AG04449 (cell line): ENCODE results near the gene DOCK6.

Experiments
- CTCF ChIA-PET: fragments of 350-600 bp; formaldehyde crosslinking; extraction: SDS; loops from one replicate; lab custom pipeline; 2021; ENCODE audit warnings: antibody characterized with exemption; lab: Yijun Ruan, JAX
- POLR2A ChIA-PET: fragments of 400-600, 350-600 bp; formaldehyde crosslinking; extraction: SDS; loops from one replicate; lab custom pipeline; 2020; ENCODE audit warnings: antibody characterized with exemption, inconsistent platforms; lab: Yijun Ruan, JAX
- DNase-seq: peaks from one replicate; pipeline ENCODE4 v3.0.0-alpha.2; 2010; ENCODE audit warnings: low read depth, low spot score
- H3K4me3 ChIP-seq: 2 replicates; pipeline ENCODE4 v1.5.1; 2011; ENCODE audit warnings: low read depth, mild to moderate bottlenecking, control low read depth, low read length
- TF ChIP-seq, protein P1 (sequence below): IDR thresholded peaks from one replicate; pipeline ENCODE4 v1.5.1; 2011; ENCODE audit warnings: mild to moderate bottlenecking, moderate library complexity, low read length, control low read depth, inconsistent platforms; ENCODE audit not compliant: insufficient read depth; ENCODE audit errors: missing control alignments

DOCK6 gene

DNA sequence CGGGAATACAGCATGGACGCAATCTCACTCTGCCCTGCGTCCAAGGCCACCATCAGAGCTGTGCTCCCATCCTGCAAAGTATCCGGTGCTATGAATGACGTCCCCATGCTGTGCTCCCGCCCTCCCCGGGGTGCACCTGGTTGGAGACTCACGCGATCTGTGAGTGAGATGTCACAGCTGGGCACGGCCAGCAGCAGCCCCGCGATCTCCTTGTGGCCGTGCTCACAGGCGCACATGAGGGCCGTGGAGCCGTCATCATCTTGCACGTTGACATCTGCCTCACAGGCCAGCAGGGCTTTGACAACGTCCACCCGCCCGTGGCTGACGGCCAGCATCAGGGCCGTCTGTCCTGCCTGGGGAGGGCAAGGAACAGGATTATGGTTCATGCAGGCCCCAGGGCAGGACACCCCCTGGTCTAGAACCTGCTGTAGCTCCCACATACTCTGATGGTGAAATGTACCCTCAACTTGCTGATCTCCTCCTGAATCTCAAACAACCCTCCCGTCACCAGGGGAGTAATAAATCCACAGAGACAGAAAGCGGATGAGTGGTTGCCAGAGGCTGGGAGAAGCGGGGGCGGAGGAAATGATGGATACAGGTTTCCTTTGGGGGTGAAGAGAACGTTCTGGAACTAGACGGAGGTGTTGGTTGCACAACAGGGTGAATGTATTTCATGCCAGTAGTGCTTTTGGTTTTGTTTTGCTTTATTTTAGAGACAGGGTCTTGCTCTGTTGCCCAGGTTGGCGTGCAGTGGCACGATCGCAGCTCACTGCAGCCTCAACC, 92.2 kb downstream of the DOCK6 start:
- DNase-seq, result no peak
- no peak overlapping the region for H3K4me3 ChIP-seq
- POLR2A ChIA-PET, result interaction anchor here (1.7 kb wide), 1 partner anchor 26 kb away, joined by 5 read pairs; no protein-coding TSS in a partner anchor
- CTCF ChIA-PET, result interaction anchor here (1.3 kb wide), 1 partner anchor 135 kb away, joined by 3 read pairs; no protein-coding TSS in a partner anchor
- TF ChIP-seq, protein P1, sequence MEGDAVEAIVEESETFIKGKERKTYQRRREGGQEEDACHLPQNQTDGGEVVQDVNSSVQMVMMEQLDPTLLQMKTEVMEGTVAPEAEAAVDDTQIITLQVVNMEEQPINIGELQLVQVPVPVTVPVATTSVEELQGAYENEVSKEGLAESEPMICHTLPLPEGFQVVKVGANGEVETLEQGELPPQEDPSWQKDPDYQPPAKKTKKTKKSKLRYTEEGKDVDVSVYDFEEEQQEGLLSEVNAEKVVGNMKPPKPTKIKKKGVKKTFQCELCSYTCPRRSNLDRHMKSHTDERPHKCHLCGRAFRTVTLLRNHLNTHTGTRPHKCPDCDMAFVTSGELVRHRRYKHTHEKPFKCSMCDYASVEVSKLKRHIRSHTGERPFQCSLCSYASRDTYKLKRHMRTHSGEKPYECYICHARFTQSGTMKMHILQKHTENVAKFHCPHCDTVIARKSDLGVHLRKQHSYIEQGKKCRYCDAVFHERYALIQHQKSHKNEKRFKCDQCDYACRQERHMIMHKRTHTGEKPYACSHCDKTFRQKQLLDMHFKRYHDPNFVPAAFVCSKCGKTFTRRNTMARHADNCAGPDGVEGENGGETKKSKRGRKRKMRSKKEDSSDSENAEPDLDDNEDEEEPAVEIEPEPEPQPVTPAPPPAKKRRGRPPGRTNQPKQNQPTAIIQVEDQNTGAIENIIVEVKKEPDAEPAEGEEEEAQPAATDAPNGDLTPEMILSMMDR, result no peak

DNA sequence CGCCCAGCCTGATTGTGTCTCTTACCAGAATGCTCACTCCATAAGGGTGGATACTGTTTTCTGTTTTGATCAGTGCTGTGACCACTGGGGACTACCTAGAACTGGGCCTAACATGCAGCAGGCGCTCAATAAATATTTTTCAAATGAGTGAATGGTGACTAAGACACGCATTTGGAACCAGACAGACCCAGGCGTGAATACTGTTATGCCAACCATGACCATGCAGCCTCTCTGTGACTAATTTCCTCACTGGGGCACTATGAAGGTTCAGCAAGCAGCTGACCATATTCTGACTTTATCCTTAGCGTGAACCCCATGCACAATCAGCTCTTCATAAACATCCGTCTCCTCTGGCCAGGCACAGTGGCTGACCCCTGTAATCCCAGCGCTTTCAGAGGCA, 93.8 kb downstream of the DOCK6 start:
- no peak overlapping the region for H3K4me3 ChIP-seq
- peak; percentile 82 for DNase-seq
- TF ChIP-seq, protein P1, result no peak
- ChIA-PET POLR2A (interaction anchor here (0.5 to 2.4 kb wide), 4 partner anchors 21 to 160 kb away, joined by 5 to 11 read pairs (median 7); no protein-coding TSS in a partner anchor), CTCF (interaction anchor here (0.7 to 1.0 kb wide), 5 partner anchors 9 to 43 kb away, joined by 3 to 4 read pairs (median 3); no protein-coding TSS in a partner anchor)

DNA sequence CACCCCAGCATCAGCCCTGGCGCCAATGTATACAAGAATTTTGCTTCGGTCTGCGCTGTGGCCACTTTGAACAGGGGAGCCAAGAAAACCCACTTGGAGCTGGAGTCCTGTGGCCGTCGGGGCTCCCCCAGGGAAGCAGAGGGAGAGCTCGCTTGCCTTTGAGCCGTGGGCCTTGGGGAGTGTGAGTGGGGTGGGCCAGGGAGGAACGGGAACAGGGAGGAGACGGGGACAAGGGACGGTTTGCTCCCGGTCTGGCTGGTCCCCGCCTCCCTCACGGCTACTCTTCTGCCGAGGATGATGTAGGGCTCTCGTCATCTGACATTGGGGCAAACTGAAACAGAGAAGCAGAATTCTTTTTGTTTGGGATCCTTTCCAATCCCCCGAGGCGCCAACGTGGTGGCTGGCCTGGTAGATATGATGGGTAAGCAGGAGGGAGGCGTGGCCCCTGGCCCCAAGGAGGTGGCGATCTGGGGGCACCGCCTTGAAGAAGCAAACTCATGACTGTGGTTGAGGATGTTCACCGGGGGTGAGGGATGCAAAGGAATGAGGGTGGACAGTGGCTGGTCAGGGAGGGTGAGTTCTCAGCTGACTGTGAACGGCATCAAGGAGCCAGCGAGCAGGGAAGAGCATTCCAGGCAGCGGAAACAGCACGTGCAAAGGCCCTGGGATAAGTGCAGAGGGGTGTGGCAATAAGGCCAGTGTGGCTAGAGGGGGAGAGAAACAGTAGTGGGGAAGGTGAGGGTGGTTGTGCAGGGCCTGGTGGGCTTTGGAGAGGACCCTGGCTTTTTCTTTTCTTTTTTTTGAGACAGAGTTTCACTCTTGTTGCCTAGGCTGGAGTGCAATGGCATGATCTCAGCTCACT, 95.8 kb downstream of the DOCK6 start:
- no peak overlapping the region for H3K4me3 ChIP-seq
- ChIA-PET POLR2A (interaction anchor here (1.2 to 2.4 kb wide), 2 partner anchors 10 to 28 kb away, joined by 3 to 11 read pairs; no protein-coding TSS in a partner anchor), CTCF (interaction anchor here (1.2 to 1.3 kb wide), 2 partner anchors 22 to 37 kb away, joined by 3 to 4 read pairs; no protein-coding TSS in a partner anchor)
- TF ChIP-seq, protein P1, result no peak
- no peak for DNase-seq

DNA sequence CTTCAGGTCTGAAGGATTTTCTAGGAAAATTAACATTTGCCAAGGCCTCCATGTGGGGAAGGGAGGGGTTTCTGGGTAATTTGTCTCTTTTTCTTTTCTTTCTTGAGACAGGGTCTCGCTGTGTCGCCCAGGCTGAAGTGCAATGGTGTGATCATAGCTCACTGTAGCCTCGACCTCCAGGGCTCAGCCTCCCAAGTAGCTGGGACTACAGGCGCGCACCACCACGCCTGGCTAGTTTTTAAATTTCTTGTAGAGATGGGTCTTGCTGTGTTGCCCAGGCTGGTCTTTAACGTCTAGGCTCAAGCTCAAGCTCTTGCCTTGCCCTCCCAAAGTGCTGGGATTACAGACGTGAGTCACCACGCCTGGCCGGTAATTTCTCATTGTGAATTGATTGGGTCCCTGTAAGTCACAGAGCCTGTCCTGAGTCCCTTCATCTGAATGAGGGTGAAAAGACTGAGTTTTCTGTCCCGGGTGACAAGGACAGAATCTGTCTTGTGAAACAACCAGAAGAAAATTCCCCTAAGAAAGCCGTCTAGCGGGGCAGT, 96.8 kb downstream of the DOCK6 start:
- H3K4me3 ChIP-seq, result no peak overlapping the region
- TF ChIP-seq, protein P1, result no peak
- DNase-seq, result no peak
- POLR2A ChIA-PET, result interaction anchor here (1.7 kb wide), 1 partner anchor 10 kb away, joined by 6 read pairs; the partner anchor contains the start of gene SPC24
- CTCF ChIA-PET, result interaction anchor here (1.2 to 1.3 kb wide), 2 partner anchors 22 to 38 kb away, joined by 3 to 4 read pairs; no protein-coding TSS in a partner anchor

DNA sequence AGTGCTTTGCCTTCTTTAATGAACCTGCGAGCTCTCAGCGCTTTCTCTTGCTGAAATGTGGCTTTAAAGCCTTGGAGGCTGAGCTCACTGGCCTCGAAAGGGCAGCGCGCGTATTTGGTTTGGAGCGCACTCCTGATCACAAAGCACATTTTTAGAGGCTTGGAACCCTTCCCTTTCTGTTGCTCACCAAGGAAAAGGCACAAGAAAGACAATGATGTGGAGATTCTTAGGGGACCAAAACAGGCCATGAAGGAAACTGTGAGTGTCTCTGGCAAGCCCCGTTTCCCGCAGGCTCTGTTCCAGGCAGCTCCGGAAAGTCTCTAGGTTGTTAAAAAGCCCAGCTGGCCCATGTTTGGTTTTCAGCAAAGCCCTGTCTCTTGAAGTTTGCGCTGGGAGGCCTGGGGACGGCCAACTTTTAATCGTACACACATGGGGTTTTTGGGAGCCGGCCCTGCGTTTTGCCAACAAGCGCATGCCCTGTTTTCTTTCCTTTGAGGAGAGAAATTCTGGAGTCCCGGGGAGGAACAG, 97.4 kb downstream of the DOCK6 start:
- no peak for DNase-seq
- TF ChIP-seq, protein P1, result no peak
- CTCF ChIA-PET, result interaction anchor here (1.2 to 1.4 kb wide), 3 partner anchors 11 to 38 kb away, joined by 3 to 6 read pairs (median 3); no protein-coding TSS in a partner anchor
- no peak overlapping the region for H3K4me3 ChIP-seq
- POLR2A ChIA-PET, result interaction anchor here (1.7 kb wide), 1 partner anchor 9 kb away, joined by 6 read pairs; the partner anchor contains the start of gene SPC24
